K562 (cell line): ENCODE measurements around the gene FAM20C. TPM values are rescaled to one million over a fixed set of nuclear protein-coding genes. Genes with fewer than 3 reads are reported as not detected.

ENCODE experiments used
- ATAC-seq: fragments of 200-7000 bp; cut with Tn5 transposase; 3 replicates; pipeline ENCODE4 v1.9.1; 2020; ENCODE audit warnings: moderate library complexity
- BruUV-seq: library from RNA; stranded (reverse); fragments of 400-500 nt; replicated peaks from 2 replicates; lab custom pipeline; 2021; lab: Mats Ljungman, UMichigan
- CTCF ChIA-PET: fragments of 300-600 bp; formaldehyde crosslinking; extraction: SDS; loops from one replicate; lab custom pipeline; 2021; ENCODE audit warnings: low intra/inter-chr PET ratio; lab: Yijun Ruan, JAX
- POLR2A ChIA-PET: fragments of 300-600, 350-650 bp; sonication (Branson Sonifier 250); formaldehyde crosslinking; extraction: SDS; loops from one replicate; lab custom pipeline; 2021; ENCODE audit warnings: antibody characterized with exemption, inconsistent platforms; lab: Yijun Ruan, JAX
- DNase-seq, 4 experiments: peaks; one replicate each; pipeline versions ENCODE4 v3.0.0 to v3.0.0-alpha.2; 2011 to 2018; ENCODE audit warnings: low spot score in 3 of 4, mixed read lengths in 3 of 4; ENCODE audit errors: extremely low read depth in 1 of 4
- FAIRE-seq: peaks from 2 replicates; lab custom pipeline; 2011; peaks lifted over from hg19 to GRCh38; lab: Jason Lieb, UNC
- H2AFZ ChIP-seq: 2 replicates; pipeline ENCODE4 v1.6.0; 2011; ENCODE audit warnings: low read depth, low read length, control low read depth, inconsistent platforms
- H3K27ac ChIP-seq: fragments of 200-600 bp; 3 replicates; pipeline ENCODE4 v1.8.0; 2011; ENCODE audit warnings: low read depth, mild to moderate bottlenecking, control low read depth, inconsistent platforms, low read length, moderate library complexity, mixed read lengths; ENCODE audit errors: extremely low read depth
- H3K27me3 ChIP-seq, 2 experiments: fragments of 300-600 bp in 1 of 2; 2 replicates in 1 of 2; 3 replicates in 1 of 2; pipeline versions ENCODE4 v1.6.0 to v1.8.0; 2011; ENCODE audit warnings: inconsistent platforms in 2 of 2, low read length in 2 of 2, mild to moderate bottlenecking in 1 of 2, mixed read lengths in 1 of 2, moderate library complexity in 1 of 2; ENCODE audit not compliant: control insufficient read depth in 2 of 2, insufficient read depth in 2 of 2
- H3K36me3 ChIP-seq: fragments of 300-600 bp; 3 replicates; pipeline ENCODE4 v1.8.0; 2011; ENCODE audit warnings: mild to moderate bottlenecking, low read length, inconsistent platforms; ENCODE audit not compliant: control insufficient read depth, insufficient read depth
- H3K4me1 ChIP-seq, 2 experiments: fragments of 200-600 bp in 1 of 2; replicated peaks in 1 of 2; 2 replicates in 1 of 2; 3 replicates in 1 of 2; pipeline versions ENCODE4 v1.5.1 to v1.8.0; 2011; ENCODE audit warnings: inconsistent platforms in 2 of 2, low read length in 2 of 2, mild to moderate bottlenecking in 1 of 2, mixed read lengths in 1 of 2, moderate library complexity in 1 of 2; ENCODE audit not compliant: control insufficient read depth in 2 of 2, insufficient read depth in 2 of 2
- H3K4me2 ChIP-seq: 2 replicates; pipeline ENCODE4 v1.6.1; 2011; ENCODE audit warnings: low read length, control low read depth, inconsistent platforms, mixed read lengths; ENCODE audit not compliant: insufficient read depth
- H3K4me3 ChIP-seq: fragments of 200-600 bp; sonication (generic), shearing (Covaris generic); 2 replicates; pipeline ENCODE4 v1.5.1; 2016; ENCODE audit warnings: control low read depth, inconsistent platforms
- H3K79me2 ChIP-seq: fragments of 200-600 bp; 3 replicates; pipeline ENCODE4 v1.8.0; 2011; ENCODE audit warnings: low read length, inconsistent platforms; ENCODE audit not compliant: control insufficient read depth, insufficient read depth
- H3K9ac ChIP-seq, 2 experiments: 2 replicates each; pipeline versions ENCODE4 v1.6.0 to v1.6.1; 2011; ENCODE audit warnings: low read depth in 2 of 2, low read length in 2 of 2, control low read depth in 1 of 2, inconsistent platforms in 1 of 2, mild to moderate bottlenecking in 1 of 2, mixed read lengths in 1 of 2; ENCODE audit not compliant: insufficient read depth in 1 of 2
- H3K9me1 ChIP-seq: one replicate; pipeline ENCODE4 v1.6.0; 2011; ENCODE audit warnings: inconsistent platforms, mild to moderate bottlenecking, low read length, moderate library complexity; ENCODE audit not compliant: control insufficient read depth, insufficient read depth
- H3K9me3 ChIP-seq: replicated peaks from 2 replicates; pipeline ENCODE4 v1.5.1; 2011; ENCODE audit warnings: low read depth, low read length, inconsistent platforms; ENCODE audit not compliant: control insufficient read depth, insufficient read depth
- H4K20me1 ChIP-seq: replicated peaks from 2 replicates; pipeline ENCODE4 v1.6.1; 2011; ENCODE audit warnings: low read length, inconsistent platforms, mixed read lengths; ENCODE audit not compliant: control insufficient read depth, insufficient read depth
- EGR1 ChIP-seq: fragments of 450-650 bp; conservative IDR thresholded peaks from 2 replicates; pipeline ENCODE4 v1.6.1; 2017; ENCODE audit warnings: mild to moderate bottlenecking
- STAT5A ChIP-seq: IDR thresholded peaks from 2 replicates; pipeline ENCODE4 v1.6.1; 2012; ENCODE audit warnings: low read length, inconsistent platforms, borderline replicate concordance
- ZNF655 ChIP-seq: fragments of 250-450 bp; sonication (Bioruptor Pico); IDR thresholded peaks from 2 replicates; pipeline ENCODE4 v1.5.0; 2021
- WGBS: fragments of 100-300 bp; shearing (Covaris generic); methylation state at CpG from one replicate; pipeline ENCODE4 v1.1.6; 2016; ENCODE audit warnings: low coverage, mixed read lengths; ENCODE audit not compliant: insufficient coverage; ENCODE audit errors: missing lambda C conversion rate; 5-methylcytosine and 5-hydroxymethylcytosine counted together
- in situ Hi-C: fragments of 300-500 bp; cut with MboI; formaldehyde crosslinking; loops from 4 replicates; pipeline ENCODE4 v1.15.0; 2018; ENCODE audit warnings: inconsistent platforms, mixed read lengths
- intact Hi-C: fragments of 100-400 bp; cut with micrococcal nuclease; formaldehyde crosslinking; loops from 2 replicates; pipeline ENCODE4 v1.14.2; 2022
- polyA plus RNA-seq, 8 experiments: library from polyadenylated mRNA; depleted of rRNA in 4 of 8; stranded (reverse) in 5 of 8; unstranded in 3 of 8; fragments of >200 nt; fragmentation: Nextera tagmentation in 2 of 8; fragmentation: Illumina TruSeq in 1 of 8; extraction: Ambion mirVana in 2 of 8; extraction: Trizol in 1 of 8; gene quantifications; 2 replicates each; pipeline versions ENCODE4 v1.2.1 to v1.2.3, GENCODE V29; 2011 to 2014; ENCODE audit warnings: inconsistent platforms in 1 of 8, missing spikeins in 1 of 8
- total RNA-seq, 7 experiments: library from RNA; depleted of rRNA in 6 of 7; stranded (reverse); fragments of >200 nt in 6 of 7; fragmentation: Illumina TruSeq in 2 of 7; extraction: Trizol in 2 of 7; gene quantifications; 2 replicates each; pipeline versions ENCODE4 v1.2.1 to v1.2.3, GENCODE V29; 2011 to 2021; ENCODE audit warnings: low replicate concordance in 1 of 7

FAM20C gene
- total and polyA plus RNA-seq, 9 of the 15 experiments (the other 6 are each of a cell fraction or from before 2014, with no cell fraction given) = 0.09 TPM; not detected in 8

DNA sequence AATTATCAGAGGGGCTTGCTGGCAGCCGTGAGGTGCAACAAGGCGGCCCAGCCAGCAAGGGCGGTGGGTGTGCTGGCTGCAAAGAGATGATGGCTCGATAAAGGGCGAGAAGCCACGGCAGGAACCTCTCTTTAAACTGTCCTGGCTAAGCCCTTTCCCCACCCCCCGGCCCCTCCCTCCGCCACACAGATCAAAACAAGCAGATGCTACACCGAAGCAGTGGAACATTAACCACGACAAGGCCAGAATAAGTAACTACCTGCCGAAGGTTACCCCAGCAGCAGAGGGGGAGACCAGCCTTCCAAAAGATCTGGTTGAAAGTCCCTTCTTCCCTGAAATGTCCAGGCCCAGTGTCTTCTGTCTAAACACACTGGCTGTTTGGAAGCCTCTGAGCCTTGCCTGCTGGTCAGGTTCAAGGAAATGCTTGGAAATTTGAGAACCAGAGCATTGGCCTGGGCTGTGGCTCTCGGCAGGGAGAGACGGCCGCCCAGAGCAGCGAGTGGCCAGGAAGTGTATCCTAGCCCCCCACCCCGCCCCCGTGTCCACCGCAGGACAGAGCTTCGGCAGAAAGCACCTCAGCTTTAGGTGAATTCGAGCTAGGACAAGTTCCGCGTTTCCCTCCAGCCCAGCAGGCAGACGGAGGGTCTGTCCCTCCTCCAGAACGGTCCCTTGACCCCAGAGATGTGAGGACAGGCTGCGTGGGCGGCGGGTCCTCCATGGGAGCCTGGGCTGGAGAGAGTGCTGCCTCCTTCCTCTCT is 2.1 kb downstream of the FAM20C start:
- TF ChIP-seq EGR1 = peak; percentile 76
- TF ChIP-seq STAT5A = no peak
- TF ChIP-seq ZNF655 = no peak
- POLR2A ChIA-PET = interaction anchor here (0.6 kb wide), 1 partner anchor 327 kb away, joined by 3 read pairs; no protein-coding TSS in a partner anchor
- Histone ChIP-seq H2AFZ (no peak overlapping the region), H3K9me1 (peaks cover 2% of the 10 kb centered on the region), H4K20me1 (peaks cover 35% of the 10 kb centered on the region), H3K9ac (no peak overlapping the region; a peak in 1 of 4 replicates), H3K4me1 (peaks cover 0 to 28% of the 10 kb centered on the region in 2 experiments; a peak in 3 of 5 replicates), H3K27me3 (peaks cover 58 to 84% of the 10 kb centered on the region in 2 experiments), H3K4me2 (no peak overlapping the region), H3K27ac (no peak overlapping the region), H3K36me3 (no peaks in the 10 kb centered on the region), H3K4me3 (no peak overlapping the region), H3K9me3 (no peaks in the 10 kb centered on the region), H3K79me2 (no peaks in the 10 kb centered on the region)
- no peak for FAIRE-seq
- CTCF ChIA-PET = no interaction called here
- WGBS = 4% methylated on average over 20 of the region's 27 CpGs
- intact Hi-C loops = no loop called here
- ATAC-seq = peak; percentile 18; the same call in 2 of the 3 replicates
- DNase-seq = no peak
- no TSS peak for BruUV-seq
- in situ Hi-C loops = no loop called here
